Stimulated activated CD8-positive, alpha-beta memory T cell treated with anti-CD3 and anti-CD28 coated beads, Interleukin-4, amount 100 ng/mL, for 48 hours (primary cell): ENCODE results near the gene SPDL1.
"Not testable (repeated sequence)": the region's sequence is repeated elsewhere in the genome, so short reads cannot be mapped to it uniquely, and the experiment has no call there.

Experiments used
- DNase-seq: peaks from one replicate; pipeline ENCODE4 v3.0.0-alpha.2; 2020

SPDL1 gene

GRCh38 chr5:169574134-169574646 is 9.4 kb upstream of the SPDL1 start:
- no peak for DNase-seq

- no peak for DNase-seq
Measured at GRCh38 chr5:169576181-169576598, 7.4 kb upstream of the SPDL1 start.

GRCh38 chr5:169577951-169578350 is 5.6 kb upstream of the SPDL1 start:
- no peak for DNase-seq

GRCh38 chr5:169580964-169581363 is 2.6 kb upstream of the SPDL1 start:
- DNase-seq: no peak

- DNase-seq: peak; percentile 79
Measured at GRCh38 chr5:169581580-169582227, 1.9 kb upstream of the SPDL1 start.

GRCh38 chr5:169583101-169583423 is 511 bp upstream of the SPDL1 start:
- DNase-seq: no peak

- DNase-seq: no peak
Measured at GRCh38 chr5:169584998-169585451, 1.5 kb downstream of the SPDL1 start.

- DNase-seq: no peak
Measured at GRCh38 chr5:169590602-169591001, 7.0 kb downstream of the SPDL1 start.

- no peak for DNase-seq
Measured at GRCh38 chr5:169591636-169592035, 8.1 kb downstream of the SPDL1 start.

- no peak for DNase-seq
Measured at GRCh38 chr5:169592937-169593650, 9.5 kb downstream of the SPDL1 start.

- DNase-seq: no peak
Measured at GRCh38 chr5:169595172-169595820, 11.7 kb downstream of the SPDL1 start.

GRCh38 chr5:169599451-169599850 is 15.9 kb downstream of the SPDL1 start:
- DNase-seq: no peak

GRCh38 chr5:169602535-169602934 is 19.0 kb downstream of the SPDL1 start:
- DNase-seq: no peak

- DNase-seq: no peak
Measured at GRCh38 chr5:169606279-169606678, 22.7 kb downstream of the SPDL1 start.

- DNase-seq: no peak
Measured at GRCh38 chr5:169607882-169608281, 24.3 kb downstream of the SPDL1 start.

- DNase-seq: no peak
Measured at GRCh38 chr5:169609716-169610115, 26.1 kb downstream of the SPDL1 start.

GRCh38 chr5:169610606-169611005 is 27.0 kb downstream of the SPDL1 start:
- DNase-seq: no peak

- no peak for DNase-seq
Measured at GRCh38 chr5:169615561-169615960, 32.0 kb downstream of the SPDL1 start.

GRCh38 chr5:169624307-169624706 is 40.7 kb downstream of the SPDL1 start:
- not testable (repeated sequence) for DNase-seq

- no peak for DNase-seq
Measured at GRCh38 chr5:169626779-169627178, 43.2 kb downstream of the SPDL1 start.

GRCh38 chr5:169627551-169627950 is 44.0 kb downstream of the SPDL1 start:
- no peak for DNase-seq

- no peak for DNase-seq
Measured at GRCh38 chr5:169628892-169629291, 45.3 kb downstream of the SPDL1 start.

GRCh38 chr5:169629847-169630548 is 46.4 kb downstream of the SPDL1 start:
- no peak for DNase-seq
